GM23338 (cell line): ENCODE measurements around the gene VRK1. TPM values are rescaled to one million over a fixed set of nuclear protein-coding genes. Genes with fewer than 3 reads are reported as not detected.

Source experiments
- ATAC-seq: fragments of 200-7000 bp; cut with Tn5 transposase; 3 replicates; pipeline ENCODE4 v1.9.1; 2020
- DNase-seq: peaks from one replicate; pipeline ENCODE4 v3.0.0-alpha.2; 2015; ENCODE audit warnings: low spot score
- H2AFZ ChIP-seq: fragments of 200-600 bp; sonication (generic); 2 replicates; pipeline ENCODE4 v1.8.0; 2016; ENCODE audit warnings: antibody characterized with exemption, mild to moderate bottlenecking, moderate library complexity
- H3F3A ChIP-seq: fragments of 200-600 bp; sonication (generic); replicated peaks from 2 replicates; pipeline ENCODE4 v1.8.0; 2017; ENCODE audit warnings: antibody characterized with exemption, mixed run types, low read depth
- H3K27ac ChIP-seq: fragments of 200-600 bp; sonication (generic); 2 replicates; pipeline ENCODE4 v1.6.1; 2016; ENCODE audit warnings: low read depth
- H3K27me3 ChIP-seq: fragments of 200-600 bp; sonication (generic); 2 replicates; pipeline ENCODE4 v1.8.0; 2016; ENCODE audit warnings: mild to moderate bottlenecking, mixed run types, moderate library complexity; ENCODE audit not compliant: insufficient read depth
- H3K36me3 ChIP-seq: fragments of 200-600 bp; sonication (generic); 2 replicates; pipeline ENCODE4 v1.8.0; 2016; ENCODE audit warnings: mild to moderate bottlenecking; ENCODE audit not compliant: insufficient read depth
- H3K4me1 ChIP-seq: fragments of 200-600 bp; sonication (generic); 2 replicates; pipeline ENCODE4 v1.8.0; 2016; ENCODE audit warnings: mild to moderate bottlenecking, moderate library complexity; ENCODE audit not compliant: insufficient read depth
- H3K4me2 ChIP-seq: fragments of 200-600 bp; sonication (generic); 2 replicates; pipeline ENCODE4 v1.7.1; 2017; ENCODE audit warnings: mixed run types
- H3K4me3 ChIP-seq: fragments of 200-600 bp; sonication (generic); 2 replicates; pipeline ENCODE4 v1.6.1; 2016; ENCODE audit warnings: mixed run types
- H3K79me2 ChIP-seq: fragments of 200-600 bp; sonication (generic); replicated peaks from 2 replicates; pipeline ENCODE4 v1.8.0; 2017; ENCODE audit warnings: mild to moderate bottlenecking; ENCODE audit not compliant: insufficient read depth
- H3K9me2 ChIP-seq: fragments of 200-600 bp; sonication (generic); 2 replicates; pipeline ENCODE4 v1.8.0; 2017; ENCODE audit not compliant: insufficient read depth
- H4K20me1 ChIP-seq: fragments of 200-600 bp; sonication (generic); replicated peaks from 2 replicates; pipeline ENCODE4 v1.8.0; 2017; ENCODE audit warnings: mild to moderate bottlenecking; ENCODE audit not compliant: insufficient read depth
- H3K27ac Mint-ChIP-seq: 2 replicates; pipeline ENCODE4 v1.8.0; 2020; ENCODE audit warnings: inconsistent platforms, mild to moderate bottlenecking, moderate library complexity, mixed read lengths
- H3K27me3 Mint-ChIP-seq: 3 replicates; pipeline ENCODE4 v1.8.0; 2022; ENCODE audit warnings: low read depth, mild to moderate bottlenecking, moderate library complexity, mixed read lengths, inconsistent platforms; ENCODE audit not compliant: insufficient read depth, poor library complexity
- H3K36me3 Mint-ChIP-seq: 3 replicates; pipeline ENCODE4 v1.8.0; 2021; ENCODE audit warnings: low read depth, mild to moderate bottlenecking, inconsistent platforms, moderate library complexity, mixed read lengths
- H3K4me1 Mint-ChIP-seq: 3 replicates; pipeline ENCODE4 v1.8.0; 2020; ENCODE audit warnings: mild to moderate bottlenecking, inconsistent platforms, mixed read lengths
- H3K4me3 Mint-ChIP-seq: 3 replicates; pipeline ENCODE4 v1.8.0; 2021; ENCODE audit warnings: moderate library complexity, mild to moderate bottlenecking, inconsistent platforms, mixed read lengths
- H3K9me3 Mint-ChIP-seq: 3 replicates; pipeline ENCODE4 v1.8.0; 2020; ENCODE audit warnings: moderate library complexity, mild to moderate bottlenecking, inconsistent platforms, mixed read lengths
- CREB1 ChIP-seq: fragments of 250-450 bp; sonication (Bioruptor Pico); IDR thresholded peaks from 2 replicates; pipeline ENCODE4 v1.5.0; 2020; ENCODE audit warnings: low read depth, mild to moderate bottlenecking, moderate library complexity
- ETS1 ChIP-seq: IDR thresholded peaks from 2 replicates; pipeline ENCODE4 v1.6.1; 2016; ENCODE audit warnings: antibody characterized with exemption
- EZH2 ChIP-seq: fragments of 200-600 bp; sonication (generic); IDR thresholded peaks from one replicate; pipeline ENCODE4 v1.8.0; 2017; ENCODE audit warnings: antibody characterized with exemption, mild to moderate bottlenecking, low read depth; ENCODE audit not compliant: unreplicated experiment
- EZH2phosphoT487 ChIP-seq: fragments of 200-600 bp; sonication (generic); IDR thresholded peaks from one replicate; pipeline ENCODE4 v1.8.1; 2018; ENCODE audit warnings: antibody characterized with exemption; ENCODE audit not compliant: unreplicated experiment
- JUNB ChIP-seq: IDR thresholded peaks from one replicate; pipeline ENCODE4 v1.6.1; 2016; ENCODE audit warnings: antibody characterized with exemption; ENCODE audit not compliant: unreplicated experiment
- NANOG ChIP-seq: IDR thresholded peaks from 2 replicates; pipeline ENCODE4 v1.6.1; 2016; ENCODE audit warnings: antibody characterized with exemption, borderline replicate concordance
- POLR2AphosphoS5 ChIP-seq: IDR thresholded peaks from 2 replicates; pipeline ENCODE4 v1.6.1; 2016; ENCODE audit warnings: antibody characterized with exemption, low read depth
- REST ChIP-seq: IDR thresholded peaks from one replicate; pipeline ENCODE4 v1.6.1; 2018; ENCODE audit warnings: antibody characterized with exemption; ENCODE audit not compliant: unreplicated experiment
- STAT1 ChIP-seq: IDR thresholded peaks from one replicate; pipeline ENCODE4 v1.6.1; 2016; ENCODE audit warnings: antibody characterized with exemption; ENCODE audit not compliant: unreplicated experiment
- ZNF114 ChIP-seq: fragments of 250-450 bp; sonication (Bioruptor Pico); IDR thresholded peaks from 2 replicates; pipeline ENCODE4 v1.5.0; 2020; ENCODE audit warnings: mild to moderate bottlenecking, moderate library complexity
- ZNF331 ChIP-seq: fragments of 250-450 bp; sonication (Bioruptor Pico); IDR thresholded peaks from 2 replicates; pipeline ENCODE4 v1.5.0; 2020; ENCODE audit warnings: low read depth, mild to moderate bottlenecking, moderate library complexity
- polyA plus RNA-seq: library from polyadenylated mRNA; unstranded; fragments of >200 nt; fragmentation: Nextera tagmentation; extraction: Ambion mirVana; gene quantifications from 2 replicates; pipeline ENCODE4 v1.2.1, GENCODE V29; 2016
- total RNA-seq: library from RNA; depleted of rRNA; stranded (reverse); fragments of >200 nt; shearing (Covaris generic); gene quantifications from 2 replicates; pipeline ENCODE4 v1.2.3, GENCODE V29; 2014
- TF ChIP-seq, protein P1 (sequence below): fragments of 250-450 bp; sonication (Bioruptor Pico); IDR thresholded peaks from 2 replicates; pipeline ENCODE4 v1.5.0; 2020; ENCODE audit warnings: mild to moderate bottlenecking, moderate library complexity
- TF ChIP-seq, protein P2 (sequence below), 2 experiments: fragments of 200-600 bp in 1 of 2; sonication (generic) in 1 of 2; conservative IDR thresholded peaks; 2 replicates each; pipeline versions ENCODE4 v1.5.1 to v1.6.1; 2016 to 2017; ENCODE audit warnings: antibody characterized with exemption in 2 of 2, low read depth in 2 of 2, mild to moderate bottlenecking in 2 of 2, moderate library complexity in 1 of 2

The VRK1 gene
- total and polyA plus RNA-seq, 2 experiments from 2014 or later: 83.8 to 119 TPM

GRCh38 chr14:96793547-96793946, 3.6 kb upstream of the VRK1 start:
- H3K4me2 ChIP-seq: no peak overlapping the region
- H4K20me1 ChIP-seq: peaks cover 7% of the 10 kb centered on the region
- no peak overlapping the region for H3K4me3 ChIP-seq
- no peak overlapping the region for H2AFZ ChIP-seq
- H3K9me3 Mint-ChIP-seq: no peaks in the 10 kb centered on the region
- H3K36me3 ChIP-seq: no peaks in the 10 kb centered on the region
- H3K27ac Mint-ChIP-seq: no peak overlapping the region
- H3K4me1 ChIP-seq: peaks cover 6% of the 10 kb centered on the region
- TF ChIP-seq POLR2AphosphoS5: no peak
- no peak for TF ChIP-seq EZH2
- no peak for TF ChIP-seq REST
- TF ChIP-seq ZNF114 (CRISPR knock-in tag): no peak
- TF ChIP-seq EZH2phosphoT487: no peak
- TF ChIP-seq ETS1: no peak
- TF ChIP-seq ZNF331: no peak
- no peak for TF ChIP-seq JUNB
- TF ChIP-seq CREB1 (CRISPR knock-in tag): no peak
- TF ChIP-seq NANOG: no peak
- TF ChIP-seq, protein P1, sequence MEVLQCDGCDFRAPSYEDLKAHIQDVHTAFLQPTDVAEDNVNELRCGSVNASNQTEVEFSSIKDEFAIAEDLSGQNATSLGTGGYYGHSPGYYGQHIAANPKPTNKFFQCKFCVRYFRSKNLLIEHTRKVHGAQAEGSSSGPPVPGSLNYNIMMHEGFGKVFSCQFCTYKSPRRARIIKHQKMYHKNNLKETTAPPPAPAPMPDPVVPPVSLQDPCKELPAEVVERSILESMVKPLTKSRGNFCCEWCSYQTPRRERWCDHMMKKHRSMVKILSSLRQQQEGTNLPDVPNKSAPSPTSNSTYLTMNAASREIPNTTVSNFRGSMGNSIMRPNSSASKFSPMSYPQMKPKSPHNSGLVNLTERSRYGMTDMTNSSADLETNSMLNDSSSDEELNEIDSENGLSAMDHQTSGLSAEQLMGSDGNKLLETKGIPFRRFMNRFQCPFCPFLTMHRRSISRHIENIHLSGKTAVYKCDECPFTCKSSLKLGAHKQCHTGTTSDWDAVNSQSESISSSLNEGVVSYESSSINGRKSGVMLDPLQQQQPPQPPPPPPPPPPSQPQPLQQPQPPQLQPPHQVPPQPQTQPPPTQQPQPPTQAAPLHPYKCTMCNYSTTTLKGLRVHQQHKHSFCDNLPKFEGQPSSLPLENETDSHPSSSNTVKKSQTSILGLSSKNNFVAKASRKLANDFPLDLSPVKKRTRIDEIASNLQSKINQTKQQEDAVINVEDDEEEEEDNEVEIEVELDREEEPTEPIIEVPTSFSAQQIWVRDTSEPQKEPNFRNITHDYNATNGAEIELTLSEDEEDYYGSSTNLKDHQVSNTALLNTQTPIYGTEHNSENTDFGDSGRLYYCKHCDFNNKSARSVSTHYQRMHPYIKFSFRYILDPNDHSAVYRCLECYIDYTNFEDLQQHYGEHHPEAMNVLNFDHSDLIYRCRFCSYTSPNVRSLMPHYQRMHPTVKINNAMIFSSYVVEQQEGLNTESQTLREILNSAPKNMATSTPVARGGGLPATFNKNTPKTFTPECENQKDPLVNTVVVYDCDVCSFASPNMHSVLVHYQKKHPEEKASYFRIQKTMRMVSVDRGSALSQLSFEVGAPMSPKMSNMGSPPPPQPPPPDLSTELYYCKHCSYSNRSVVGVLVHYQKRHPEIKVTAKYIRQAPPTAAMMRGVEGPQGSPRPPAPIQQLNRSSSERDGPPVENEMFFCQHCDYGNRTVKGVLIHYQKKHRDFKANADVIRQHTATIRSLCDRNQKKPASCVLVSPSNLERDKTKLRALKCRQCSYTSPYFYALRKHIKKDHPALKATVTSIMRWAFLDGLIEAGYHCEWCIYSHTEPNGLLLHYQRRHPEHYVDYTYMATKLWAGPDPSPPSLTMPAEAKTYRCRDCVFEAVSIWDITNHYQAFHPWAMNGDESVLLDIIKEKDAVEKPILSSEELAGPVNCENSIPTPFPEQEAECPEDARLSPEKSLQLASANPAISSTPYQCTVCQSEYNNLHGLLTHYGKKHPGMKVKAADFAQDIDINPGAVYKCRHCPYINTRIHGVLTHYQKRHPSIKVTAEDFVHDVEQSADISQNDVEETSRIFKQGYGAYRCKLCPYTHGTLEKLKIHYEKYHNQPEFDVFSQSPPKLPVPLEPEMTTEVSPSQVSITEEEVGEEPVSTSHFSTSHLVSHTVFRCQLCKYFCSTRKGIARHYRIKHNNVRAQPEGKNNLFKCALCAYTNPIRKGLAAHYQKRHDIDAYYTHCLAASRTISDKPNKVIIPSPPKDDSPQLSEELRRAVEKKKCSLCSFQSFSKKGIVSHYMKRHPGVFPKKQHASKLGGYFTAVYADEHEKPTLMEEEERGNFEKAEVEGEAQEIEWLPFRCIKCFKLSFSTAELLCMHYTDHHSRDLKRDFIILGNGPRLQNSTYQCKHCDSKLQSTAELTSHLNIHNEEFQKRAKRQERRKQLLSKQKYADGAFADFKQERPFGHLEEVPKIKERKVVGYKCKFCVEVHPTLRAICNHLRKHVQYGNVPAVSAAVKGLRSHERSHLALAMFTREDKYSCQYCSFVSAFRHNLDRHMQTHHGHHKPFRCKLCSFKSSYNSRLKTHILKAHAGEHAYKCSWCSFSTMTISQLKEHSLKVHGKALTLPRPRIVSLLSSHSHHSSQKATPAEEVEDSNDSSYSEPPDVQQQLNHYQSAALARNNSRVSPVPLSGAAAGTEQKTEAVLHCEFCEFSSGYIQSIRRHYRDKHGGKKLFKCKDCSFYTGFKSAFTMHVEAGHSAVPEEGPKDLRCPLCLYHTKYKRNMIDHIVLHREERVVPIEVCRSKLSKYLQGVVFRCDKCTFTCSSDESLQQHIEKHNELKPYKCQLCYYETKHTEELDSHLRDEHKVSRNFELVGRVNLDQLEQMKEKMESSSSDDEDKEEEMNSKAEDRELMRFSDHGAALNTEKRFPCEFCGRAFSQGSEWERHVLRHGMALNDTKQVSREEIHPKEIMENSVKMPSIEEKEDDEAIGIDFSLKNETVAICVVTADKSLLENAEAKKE (CRISPR knock-in tag): no peak
- no peak for TF ChIP-seq STAT1
- TF ChIP-seq, protein P2, sequence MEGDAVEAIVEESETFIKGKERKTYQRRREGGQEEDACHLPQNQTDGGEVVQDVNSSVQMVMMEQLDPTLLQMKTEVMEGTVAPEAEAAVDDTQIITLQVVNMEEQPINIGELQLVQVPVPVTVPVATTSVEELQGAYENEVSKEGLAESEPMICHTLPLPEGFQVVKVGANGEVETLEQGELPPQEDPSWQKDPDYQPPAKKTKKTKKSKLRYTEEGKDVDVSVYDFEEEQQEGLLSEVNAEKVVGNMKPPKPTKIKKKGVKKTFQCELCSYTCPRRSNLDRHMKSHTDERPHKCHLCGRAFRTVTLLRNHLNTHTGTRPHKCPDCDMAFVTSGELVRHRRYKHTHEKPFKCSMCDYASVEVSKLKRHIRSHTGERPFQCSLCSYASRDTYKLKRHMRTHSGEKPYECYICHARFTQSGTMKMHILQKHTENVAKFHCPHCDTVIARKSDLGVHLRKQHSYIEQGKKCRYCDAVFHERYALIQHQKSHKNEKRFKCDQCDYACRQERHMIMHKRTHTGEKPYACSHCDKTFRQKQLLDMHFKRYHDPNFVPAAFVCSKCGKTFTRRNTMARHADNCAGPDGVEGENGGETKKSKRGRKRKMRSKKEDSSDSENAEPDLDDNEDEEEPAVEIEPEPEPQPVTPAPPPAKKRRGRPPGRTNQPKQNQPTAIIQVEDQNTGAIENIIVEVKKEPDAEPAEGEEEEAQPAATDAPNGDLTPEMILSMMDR (conservative IDR thresholded peaks at IDR 0.05; ENCODE audit: low read depth in 2 of 2): no peak
- H3K4me3 Mint-ChIP-seq: no peak overlapping the region
- H3K79me2 ChIP-seq: peaks cover 11% of the 10 kb centered on the region
- DNase-seq: no peak
- peaks cover 7% of the 10 kb centered on the region for H3K4me1 Mint-ChIP-seq
- no peaks in the 10 kb centered on the region for H3K27me3 ChIP-seq
- no peaks in the 10 kb centered on the region for H3K27me3 Mint-ChIP-seq
- no peaks in the 10 kb centered on the region for H3K9me2 ChIP-seq
- ATAC-seq: no peak
- H3K36me3 Mint-ChIP-seq: no peaks in the 10 kb centered on the region; the same call in 2 of the 3 replicates
- H3K27ac ChIP-seq: no peak overlapping the region
- H3F3A ChIP-seq: no peaks in the 10 kb centered on the region
